Measurements from ENCODE around the gene BTN3A1. TPM values are rescaled to one million over a fixed set of nuclear protein-coding genes. Genes with fewer than 3 reads are reported as not detected.
A peak's percentile ranks its signal among the peaks of the same experiment; 100 is the strongest.

BTN3A1 gene
- total and polyA plus RNA-seq, 4 donors = 22.6 to 29.0 (median 25.7) TPM

GRCh38 chr6:26420688-26421171 is 18.7 kb downstream of the BTN3A1 start:
- Histone ChIP-seq H3K27me3 (ENCODE audit: control insufficient read depth, insufficient read depth, low read length) (no peaks in the 10 kb centered on the region), H3K9me3 (ENCODE audit: control insufficient read depth, insufficient read depth, low read length) (no peaks in the 10 kb centered on the region), H3K4me1 (ENCODE audit: control insufficient read depth, insufficient read depth, low read length) (peaks cover 13% of the 10 kb centered on the region), H3K27ac (ENCODE audit: low read depth, low read length) (peak overlapping the region; percentile 91), H3K4me3 (ENCODE audit: low read depth, low read length) (peak overlapping the region; percentile 75), H3K36me3 (ENCODE audit: control insufficient read depth, insufficient read depth, low read length) (no peaks in the 10 kb centered on the region)
- DNase-seq (ENCODE audit: low read depth in 4 of 6, low spot score in 6 of 6) = peak in 4 of 6 donors; percentile 29 to 72 (median 47)
- WGBS (ENCODE audit: insufficient coverage) = 38% methylated on average over 3 of the region's 4 CpGs

GRCh38 chr6:26421259-26422144 is 19.4 kb downstream of the BTN3A1 start:
- Histone ChIP-seq H3K27ac (ENCODE audit: low read depth, low read length) (peak overlapping the region; percentile 91), H3K4me1 (ENCODE audit: control insufficient read depth, insufficient read depth, low read length) (peaks cover 13% of the 10 kb centered on the region), H3K9me3 (ENCODE audit: control insufficient read depth, insufficient read depth, low read length) (no peaks in the 10 kb centered on the region), H3K4me3 (ENCODE audit: low read depth, low read length) (peak overlapping the region; percentile 75), H3K27me3 (ENCODE audit: control insufficient read depth, insufficient read depth, low read length) (no peaks in the 10 kb centered on the region), H3K36me3 (ENCODE audit: control insufficient read depth, insufficient read depth, low read length) (no peaks in the 10 kb centered on the region)
- peak; percentile 64 to 96 (median 84) for DNase-seq (ENCODE audit: low read depth in 4 of 6, low spot score in 6 of 6)
- under 1% methylated on average over 26 of the region's 31 CpGs for WGBS (ENCODE audit: insufficient coverage)

GRCh38 chr6:26422329-26422728 is 20.3 kb downstream of the BTN3A1 start:
- DNase-seq (ENCODE audit: low read depth in 4 of 6, low spot score in 6 of 6) = no peak

GRCh38 chr6:26426691-26427450 is 24.8 kb downstream of the BTN3A1 start:
- no peak overlapping the region for H3K27ac ChIP-seq (ENCODE audit: low read depth, low read length)
- no peak for DNase-seq (ENCODE audit: low read depth in 4 of 6, low spot score in 6 of 6)
- peaks cover 3% of the 10 kb centered on the region for H3K4me1 ChIP-seq (ENCODE audit: control insufficient read depth, insufficient read depth, low read length)
- no peaks in the 10 kb centered on the region for H3K36me3 ChIP-seq (ENCODE audit: control insufficient read depth, insufficient read depth, low read length)
- no peaks in the 10 kb centered on the region for H3K9me3 ChIP-seq (ENCODE audit: control insufficient read depth, insufficient read depth, low read length)
- WGBS (ENCODE audit: insufficient coverage) = 96% methylated on average over 2 of the region's 5 CpGs
- H3K27me3 ChIP-seq (ENCODE audit: control insufficient read depth, insufficient read depth, low read length) = no peaks in the 10 kb centered on the region
- H3K4me3 ChIP-seq (ENCODE audit: low read depth, low read length) = no peak overlapping the region

More at GRCh38 chr6:26422329-26422728, 20.3 kb downstream of the BTN3A1 start:
- Histone ChIP-seq H3K27ac (ENCODE audit: low read depth, low read length) (no peak overlapping the region), H3K4me1 (ENCODE audit: control insufficient read depth, insufficient read depth, low read length) (peaks cover 13% of the 10 kb centered on the region), H3K36me3 (ENCODE audit: control insufficient read depth, insufficient read depth, low read length) (no peaks in the 10 kb centered on the region), H3K9me3 (ENCODE audit: control insufficient read depth, insufficient read depth, low read length) (no peaks in the 10 kb centered on the region), H3K27me3 (ENCODE audit: control insufficient read depth, insufficient read depth, low read length) (no peaks in the 10 kb centered on the region), H3K4me3 (ENCODE audit: low read depth, low read length) (peak overlapping the region; percentile 75)
- WGBS (ENCODE audit: insufficient coverage) = no CpG with 5 or more reads among the region's 3 CpGs

- H3K4me1 ChIP-seq (ENCODE audit: control insufficient read depth, insufficient read depth, low read length) = no peaks in the 10 kb centered on the region
- 92% methylated on average over 3 of the region's 3 CpGs for WGBS (ENCODE audit: insufficient coverage)
- H3K4me3 ChIP-seq (ENCODE audit: low read depth, low read length) = no peak overlapping the region
- DNase-seq (ENCODE audit: low read depth in 4 of 6, low spot score in 6 of 6) = no peak
- no peaks in the 10 kb centered on the region for H3K9me3 ChIP-seq (ENCODE audit: control insufficient read depth, insufficient read depth, low read length)
- no peak overlapping the region for H3K27ac ChIP-seq (ENCODE audit: low read depth, low read length)
- H3K36me3 ChIP-seq (ENCODE audit: control insufficient read depth, insufficient read depth, low read length) = no peaks in the 10 kb centered on the region
- H3K27me3 ChIP-seq (ENCODE audit: control insufficient read depth, insufficient read depth, low read length) = no peaks in the 10 kb centered on the region
Observed at GRCh38 chr6:26427451-26427809, 25.4 kb downstream of the BTN3A1 start.

GRCh38 chr6:26428206-26428605 is 26.1 kb downstream of the BTN3A1 start:
- H3K36me3 ChIP-seq (ENCODE audit: control insufficient read depth, insufficient read depth, low read length) = no peaks in the 10 kb centered on the region
- no peak overlapping the region for H3K4me3 ChIP-seq (ENCODE audit: low read depth, low read length)
- no peak overlapping the region for H3K27ac ChIP-seq (ENCODE audit: low read depth, low read length)
- no peak for DNase-seq (ENCODE audit: low read depth in 4 of 6, low spot score in 6 of 6)
- WGBS (ENCODE audit: insufficient coverage) = no CpG with 5 or more reads among the region's 2 CpGs
- H3K4me1 ChIP-seq (ENCODE audit: control insufficient read depth, insufficient read depth, low read length) = no peaks in the 10 kb centered on the region
- no peaks in the 10 kb centered on the region for H3K9me3 ChIP-seq (ENCODE audit: control insufficient read depth, insufficient read depth, low read length)
- no peaks in the 10 kb centered on the region for H3K27me3 ChIP-seq (ENCODE audit: control insufficient read depth, insufficient read depth, low read length)

GRCh38 chr6:26430787-26431186 is 28.7 kb downstream of the BTN3A1 start:
- Histone ChIP-seq H3K27ac (ENCODE audit: low read depth, low read length) (no peak overlapping the region), H3K9me3 (ENCODE audit: control insufficient read depth, insufficient read depth, low read length) (no peaks in the 10 kb centered on the region), H3K36me3 (ENCODE audit: control insufficient read depth, insufficient read depth, low read length) (no peaks in the 10 kb centered on the region), H3K27me3 (ENCODE audit: control insufficient read depth, insufficient read depth, low read length) (no peaks in the 10 kb centered on the region), H3K4me3 (ENCODE audit: low read depth, low read length) (no peak overlapping the region), H3K4me1 (ENCODE audit: control insufficient read depth, insufficient read depth, low read length) (no peaks in the 10 kb centered on the region)
- WGBS (ENCODE audit: insufficient coverage) = 97% methylated on average over 5 of the region's 5 CpGs
- DNase-seq (ENCODE audit: low read depth in 4 of 6, low spot score in 6 of 6) = no peak

GRCh38 chr6:26431258-26432172 is 29.4 kb downstream of the BTN3A1 start:
- H3K9me3 ChIP-seq (ENCODE audit: control insufficient read depth, insufficient read depth, low read length) = no peaks in the 10 kb centered on the region
- no peaks in the 10 kb centered on the region for H3K36me3 ChIP-seq (ENCODE audit: control insufficient read depth, insufficient read depth, low read length)
- H3K4me1 ChIP-seq (ENCODE audit: control insufficient read depth, insufficient read depth, low read length) = no peaks in the 10 kb centered on the region
- no peak overlapping the region for H3K4me3 ChIP-seq (ENCODE audit: low read depth, low read length)
- DNase-seq (ENCODE audit: low read depth in 4 of 6, low spot score in 6 of 6) = peak in 2 of 6 donors; percentile 30 to 32
- no peaks in the 10 kb centered on the region for H3K27me3 ChIP-seq (ENCODE audit: control insufficient read depth, insufficient read depth, low read length)
- H3K27ac ChIP-seq (ENCODE audit: low read depth, low read length) = no peak overlapping the region
- WGBS (ENCODE audit: insufficient coverage) = 81% methylated on average over 3 of the region's 6 CpGs

- DNase-seq (ENCODE audit: low read depth in 4 of 6, low spot score in 6 of 6) = peak in 1 of 6 donors; percentile 64
- Histone ChIP-seq H3K4me3 (ENCODE audit: low read depth, low read length) (no peak overlapping the region), H3K4me1 (ENCODE audit: control insufficient read depth, insufficient read depth, low read length) (no peaks in the 10 kb centered on the region), H3K36me3 (ENCODE audit: control insufficient read depth, insufficient read depth, low read length) (no peaks in the 10 kb centered on the region), H3K27ac (ENCODE audit: low read depth, low read length) (peak overlapping the region; percentile 34), H3K9me3 (ENCODE audit: control insufficient read depth, insufficient read depth, low read length) (no peaks in the 10 kb centered on the region), H3K27me3 (ENCODE audit: control insufficient read depth, insufficient read depth, low read length) (no peaks in the 10 kb centered on the region)
- 96% methylated on average over 2 of the region's 5 CpGs for WGBS (ENCODE audit: insufficient coverage)
Observed at GRCh38 chr6:26432627-26433201, 30.6 kb downstream of the BTN3A1 start.
